OCI-LY3 (cell line): Measurements from ENCODE around the gene USH2A.

Experiments
- EZH2phosphoT487 ChIP-seq: fragments of 200-600 bp; shearing (Covaris generic); IDR thresholded peaks from 2 replicates; pipeline ENCODE4 v1.6.1; 2018; ENCODE audit warnings: antibody characterized with exemption, mixed run types, low read depth
- TF ChIP-seq, protein P1 (sequence below): fragments of 200-600, 300-600 bp; sonication (generic); IDR thresholded peaks from 2 replicates; pipeline ENCODE4 v1.5.1; 2014; ENCODE audit warnings: antibody characterized with exemption, low read length, low read depth

DNA sequence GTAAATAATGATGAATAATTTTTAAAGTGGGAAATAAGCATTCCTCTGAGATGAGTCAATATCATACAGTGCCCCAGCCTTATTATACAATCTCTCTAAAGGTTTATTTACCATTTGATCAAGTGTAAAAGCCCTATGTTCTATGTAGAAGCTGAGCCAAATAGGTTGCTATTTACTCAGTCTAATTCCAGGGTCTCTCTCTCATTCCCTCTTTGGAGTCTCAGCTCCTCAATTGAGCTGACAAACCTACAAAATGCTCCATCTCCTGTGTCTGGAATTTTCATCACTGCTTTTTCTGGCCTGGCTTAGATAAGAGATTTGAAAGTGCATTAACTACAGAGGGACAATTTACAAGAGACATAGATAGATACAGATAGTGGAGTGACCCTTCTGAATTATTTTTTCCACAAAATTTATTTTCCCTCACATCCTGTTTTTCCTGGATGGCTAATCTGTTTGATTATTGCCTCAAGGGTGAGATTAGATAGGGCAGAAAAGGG is 24.8 kb upstream of the USH2A start:
- TF ChIP-seq, protein P1, sequence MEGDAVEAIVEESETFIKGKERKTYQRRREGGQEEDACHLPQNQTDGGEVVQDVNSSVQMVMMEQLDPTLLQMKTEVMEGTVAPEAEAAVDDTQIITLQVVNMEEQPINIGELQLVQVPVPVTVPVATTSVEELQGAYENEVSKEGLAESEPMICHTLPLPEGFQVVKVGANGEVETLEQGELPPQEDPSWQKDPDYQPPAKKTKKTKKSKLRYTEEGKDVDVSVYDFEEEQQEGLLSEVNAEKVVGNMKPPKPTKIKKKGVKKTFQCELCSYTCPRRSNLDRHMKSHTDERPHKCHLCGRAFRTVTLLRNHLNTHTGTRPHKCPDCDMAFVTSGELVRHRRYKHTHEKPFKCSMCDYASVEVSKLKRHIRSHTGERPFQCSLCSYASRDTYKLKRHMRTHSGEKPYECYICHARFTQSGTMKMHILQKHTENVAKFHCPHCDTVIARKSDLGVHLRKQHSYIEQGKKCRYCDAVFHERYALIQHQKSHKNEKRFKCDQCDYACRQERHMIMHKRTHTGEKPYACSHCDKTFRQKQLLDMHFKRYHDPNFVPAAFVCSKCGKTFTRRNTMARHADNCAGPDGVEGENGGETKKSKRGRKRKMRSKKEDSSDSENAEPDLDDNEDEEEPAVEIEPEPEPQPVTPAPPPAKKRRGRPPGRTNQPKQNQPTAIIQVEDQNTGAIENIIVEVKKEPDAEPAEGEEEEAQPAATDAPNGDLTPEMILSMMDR, result no peak
- TF ChIP-seq EZH2phosphoT487, result no peak
